Hepatocyte (in vitro differentiated cells): ENCODE results near the gene PLEKHA7. TPM values are rescaled to one million over a fixed set of nuclear protein-coding genes. Genes with fewer than 3 reads are reported as not detected.
"Not testable (repeated sequence)": the region's sequence is repeated elsewhere in the genome, so short reads cannot be mapped to it uniquely, and the experiment has no call there.

Experiments
- DNase-seq: peaks from one replicate; pipeline ENCODE4 v3.0.0-alpha.2; 2016; ENCODE audit warnings: low spot score
- H2AFZ ChIP-seq: fragments of 200-600 bp; sonication (generic); 2 replicates; pipeline ENCODE4 v1.6.0; 2016; ENCODE audit warnings: antibody characterized with exemption, mild to moderate bottlenecking
- H3K27ac ChIP-seq: fragments of 200-600 bp; sonication (generic); 2 replicates; pipeline ENCODE4 v1.5.1; 2016; ENCODE audit warnings: mild to moderate bottlenecking
- H3K27me3 ChIP-seq: fragments of 200-600 bp; sonication (generic); 2 replicates; pipeline ENCODE4 v1.6.1; 2016
- H3K36me3 ChIP-seq: fragments of 200-600 bp; sonication (generic); replicated peaks from 2 replicates; pipeline ENCODE4 v1.5.1; 2016; ENCODE audit warnings: low read depth; ENCODE audit not compliant: insufficient read depth
- H3K4me1 ChIP-seq: fragments of 200-600 bp; sonication (generic); 2 replicates; pipeline ENCODE4 v1.5.1; 2016; ENCODE audit warnings: mild to moderate bottlenecking, moderate library complexity; ENCODE audit not compliant: insufficient read depth
- H3K4me2 ChIP-seq: fragments of 200-600 bp; sonication (generic); 2 replicates; pipeline ENCODE4 v1.6.0; 2016
- H3K4me3 ChIP-seq: fragments of 200-600 bp; sonication (generic); 2 replicates; pipeline ENCODE4 v1.5.1; 2016; ENCODE audit warnings: mild to moderate bottlenecking
- H3K79me2 ChIP-seq: fragments of 200-600 bp; sonication (generic); 2 replicates; pipeline ENCODE4 v1.6.0; 2017; ENCODE audit warnings: mild to moderate bottlenecking
- H3K9me2 ChIP-seq: fragments of 200-600 bp; sonication (generic); replicated peaks from 2 replicates; pipeline ENCODE4 v1.6.0; 2017; ENCODE audit warnings: mild to moderate bottlenecking; ENCODE audit not compliant: insufficient read depth
- H3K9me3 ChIP-seq: fragments of 200-600 bp; sonication (generic); 2 replicates; pipeline ENCODE4 v1.5.1; 2016; ENCODE audit warnings: low read depth, mild to moderate bottlenecking
- H4K20me1 ChIP-seq: fragments of 200-600 bp; sonication (generic); 2 replicates; pipeline ENCODE4 v1.6.0; 2016; ENCODE audit warnings: mild to moderate bottlenecking; ENCODE audit not compliant: insufficient read depth, poor library complexity, severe bottlenecking
- CTCF ChIP-seq: fragments of 200-600 bp; sonication (generic); IDR thresholded peaks from 2 replicates; pipeline ENCODE4 v1.5.1; 2016; ENCODE audit warnings: antibody characterized with exemption, mild to moderate bottlenecking; ENCODE audit not compliant: poor library complexity
- EZH2 ChIP-seq: fragments of 200-600 bp; sonication (generic); IDR thresholded peaks from 2 replicates; pipeline ENCODE4 v1.6.1; 2016; ENCODE audit warnings: antibody characterized with exemption, mild to moderate bottlenecking, borderline replicate concordance
- EZH2phosphoT487 ChIP-seq: fragments of 200-600 bp; sonication (generic); IDR thresholded peaks from one replicate; pipeline ENCODE4 v1.6.1; 2018; ENCODE audit warnings: antibody characterized with exemption, mild to moderate bottlenecking, low read depth, moderate library complexity; ENCODE audit not compliant: unreplicated experiment, severe bottlenecking
- WGBS: methylation state at CpG from one replicate; pipeline ENCODE4 v1.1.6; 2016; ENCODE audit warnings: low lambda C conversion rate; ENCODE audit errors: missing lambda C conversion rate; 5-methylcytosine and 5-hydroxymethylcytosine counted together
- polyA plus RNA-seq: library from polyadenylated mRNA; unstranded; fragments of >200 nt; fragmentation: Nextera tagmentation; extraction: Ambion mirVana; gene quantifications from 2 replicates; pipeline ENCODE4 v1.2.1, GENCODE V29; 2016
- total RNA-seq: library from RNA; depleted of rRNA; stranded (reverse); fragments of >200 nt; gene quantifications from 2 replicates; pipeline ENCODE4 v1.2.3, GENCODE V29; 2014

Gene PLEKHA7
- total and polyA plus RNA-seq, 2 experiments from 2014 or later, result 16.7 to 35.6 TPM

GRCh38 chr11:17002543-17002942 lies 11.7 kb downstream of the PLEKHA7 start:
- Histone ChIP-seq H3K27ac (no peak overlapping the region), H3K9me2 (no peaks in the 10 kb centered on the region), H3K79me2 (peaks cover 50% of the 10 kb centered on the region), H3K4me1 (peaks cover 6% of the 10 kb centered on the region), H3K27me3 (no peaks in the 10 kb centered on the region), H3K9me3 (no peaks in the 10 kb centered on the region), H2AFZ (no peak overlapping the region), H3K36me3 (no peaks in the 10 kb centered on the region), H3K4me3 (no peak overlapping the region), H4K20me1 (no peaks in the 10 kb centered on the region), H3K4me2 (no peak overlapping the region)
- TF ChIP-seq CTCF (no peak), EZH2phosphoT487 (no peak), EZH2 (no peak)
- WGBS, result 83% methylated on average over 4 of the region's 4 CpGs
- no peak for DNase-seq

GRCh38 chr11:17001806-17002205 lies 12.4 kb downstream of the PLEKHA7 start:
- no peak overlapping the region for H2AFZ ChIP-seq
- H3K79me2 ChIP-seq, result peaks cover 48% of the 10 kb centered on the region
- H4K20me1 ChIP-seq, result no peaks in the 10 kb centered on the region
- peaks cover 9% of the 10 kb centered on the region for H3K4me1 ChIP-seq
- no peaks in the 10 kb centered on the region for H3K9me2 ChIP-seq
- H3K36me3 ChIP-seq, result no peaks in the 10 kb centered on the region
- H3K4me2 ChIP-seq, result no peak overlapping the region
- no peaks in the 10 kb centered on the region for H3K27me3 ChIP-seq
- WGBS, result 84% methylated on average over 3 of the region's 3 CpGs
- H3K4me3 ChIP-seq, result no peak overlapping the region
- H3K27ac ChIP-seq, result no peak overlapping the region
- no peak for DNase-seq
- no peaks in the 10 kb centered on the region for H3K9me3 ChIP-seq
- no peak for TF ChIP-seq EZH2phosphoT487
- TF ChIP-seq CTCF, result no peak
- TF ChIP-seq EZH2, result no peak

GRCh38 chr11:17000987-17001386 lies 13.2 kb downstream of the PLEKHA7 start:
- no peak overlapping the region for H3K4me3 ChIP-seq
- H3K27me3 ChIP-seq, result no peaks in the 10 kb centered on the region
- H3K4me2 ChIP-seq, result no peak overlapping the region
- H3K36me3 ChIP-seq, result no peaks in the 10 kb centered on the region
- WGBS, result 73% methylated on average over 2 of the region's 2 CpGs
- H3K9me3 ChIP-seq, result no peaks in the 10 kb centered on the region
- peaks cover 9% of the 10 kb centered on the region for H3K4me1 ChIP-seq
- peaks cover 44% of the 10 kb centered on the region for H3K79me2 ChIP-seq
- H2AFZ ChIP-seq, result no peak overlapping the region
- H3K27ac ChIP-seq, result no peak overlapping the region
- TF ChIP-seq EZH2, result no peak
- no peak for TF ChIP-seq EZH2phosphoT487
- no peak for TF ChIP-seq CTCF
- H3K9me2 ChIP-seq, result no peaks in the 10 kb centered on the region
- no peak for DNase-seq
- no peaks in the 10 kb centered on the region for H4K20me1 ChIP-seq

GRCh38 chr11:17000253-17000652 lies 14.0 kb downstream of the PLEKHA7 start:
- not testable (repeated sequence) for H4K20me1 ChIP-seq, H3K36me3 ChIP-seq, H3K27ac ChIP-seq, H3K9me3 ChIP-seq, H3K4me1 ChIP-seq, H3K4me2 ChIP-seq, H3K9me2 ChIP-seq, H2AFZ ChIP-seq, DNase-seq, H3K4me3 ChIP-seq, H3K27me3 ChIP-seq
- 86% methylated on average over 1 of the region's 1 CpG for WGBS
- peaks cover 43% of the 10 kb centered on the region for H3K79me2 ChIP-seq
